GM23338 (cell line): Measurements from ENCODE around the gene PHLDB3. TPM values are rescaled to one million over a fixed set of nuclear protein-coding genes. Genes with fewer than 3 reads are reported as not detected.

Source experiments
- ATAC-seq: fragments of 200-7000 bp; cut with Tn5 transposase; 3 replicates; pipeline ENCODE4 v1.9.1; 2020
- DNase-seq: peaks from one replicate; pipeline ENCODE4 v3.0.0-alpha.2; 2015; ENCODE audit warnings: low spot score
- H2AFZ ChIP-seq: fragments of 200-600 bp; sonication (generic); 2 replicates; pipeline ENCODE4 v1.8.0; 2016; ENCODE audit warnings: antibody characterized with exemption, mild to moderate bottlenecking, moderate library complexity
- H3F3A ChIP-seq: fragments of 200-600 bp; sonication (generic); replicated peaks from 2 replicates; pipeline ENCODE4 v1.8.0; 2017; ENCODE audit warnings: antibody characterized with exemption, mixed run types, low read depth
- H3K27ac ChIP-seq: fragments of 200-600 bp; sonication (generic); 2 replicates; pipeline ENCODE4 v1.6.1; 2016; ENCODE audit warnings: low read depth
- H3K27me3 ChIP-seq: fragments of 200-600 bp; sonication (generic); 2 replicates; pipeline ENCODE4 v1.8.0; 2016; ENCODE audit warnings: mild to moderate bottlenecking, mixed run types, moderate library complexity; ENCODE audit not compliant: insufficient read depth
- H3K36me3 ChIP-seq: fragments of 200-600 bp; sonication (generic); 2 replicates; pipeline ENCODE4 v1.8.0; 2016; ENCODE audit warnings: mild to moderate bottlenecking; ENCODE audit not compliant: insufficient read depth
- H3K4me1 ChIP-seq: fragments of 200-600 bp; sonication (generic); 2 replicates; pipeline ENCODE4 v1.8.0; 2016; ENCODE audit warnings: mild to moderate bottlenecking, moderate library complexity; ENCODE audit not compliant: insufficient read depth
- H3K4me2 ChIP-seq: fragments of 200-600 bp; sonication (generic); 2 replicates; pipeline ENCODE4 v1.7.1; 2017; ENCODE audit warnings: mixed run types
- H3K4me3 ChIP-seq: fragments of 200-600 bp; sonication (generic); 2 replicates; pipeline ENCODE4 v1.6.1; 2016; ENCODE audit warnings: mixed run types
- H3K79me2 ChIP-seq: fragments of 200-600 bp; sonication (generic); replicated peaks from 2 replicates; pipeline ENCODE4 v1.8.0; 2017; ENCODE audit warnings: mild to moderate bottlenecking; ENCODE audit not compliant: insufficient read depth
- H3K9me2 ChIP-seq: fragments of 200-600 bp; sonication (generic); 2 replicates; pipeline ENCODE4 v1.8.0; 2017; ENCODE audit not compliant: insufficient read depth
- H4K20me1 ChIP-seq: fragments of 200-600 bp; sonication (generic); replicated peaks from 2 replicates; pipeline ENCODE4 v1.8.0; 2017; ENCODE audit warnings: mild to moderate bottlenecking; ENCODE audit not compliant: insufficient read depth
- H3K27ac Mint-ChIP-seq: 2 replicates; pipeline ENCODE4 v1.8.0; 2020; ENCODE audit warnings: inconsistent platforms, mild to moderate bottlenecking, moderate library complexity, mixed read lengths
- H3K27me3 Mint-ChIP-seq: 3 replicates; pipeline ENCODE4 v1.8.0; 2022; ENCODE audit warnings: low read depth, mild to moderate bottlenecking, moderate library complexity, mixed read lengths, inconsistent platforms; ENCODE audit not compliant: insufficient read depth, poor library complexity
- H3K36me3 Mint-ChIP-seq: 3 replicates; pipeline ENCODE4 v1.8.0; 2021; ENCODE audit warnings: low read depth, mild to moderate bottlenecking, inconsistent platforms, moderate library complexity, mixed read lengths
- H3K4me1 Mint-ChIP-seq: 3 replicates; pipeline ENCODE4 v1.8.0; 2020; ENCODE audit warnings: mild to moderate bottlenecking, inconsistent platforms, mixed read lengths
- H3K4me3 Mint-ChIP-seq: 3 replicates; pipeline ENCODE4 v1.8.0; 2021; ENCODE audit warnings: moderate library complexity, mild to moderate bottlenecking, inconsistent platforms, mixed read lengths
- H3K9me3 Mint-ChIP-seq: 3 replicates; pipeline ENCODE4 v1.8.0; 2020; ENCODE audit warnings: moderate library complexity, mild to moderate bottlenecking, inconsistent platforms, mixed read lengths
- CREB1 ChIP-seq: fragments of 250-450 bp; sonication (Bioruptor Pico); IDR thresholded peaks from 2 replicates; pipeline ENCODE4 v1.5.0; 2020; ENCODE audit warnings: low read depth, mild to moderate bottlenecking, moderate library complexity
- EZH2phosphoT487 ChIP-seq: fragments of 200-600 bp; sonication (generic); IDR thresholded peaks from one replicate; pipeline ENCODE4 v1.8.1; 2018; ENCODE audit warnings: antibody characterized with exemption; ENCODE audit not compliant: unreplicated experiment
- JUNB ChIP-seq: IDR thresholded peaks from one replicate; pipeline ENCODE4 v1.6.1; 2016; ENCODE audit warnings: antibody characterized with exemption; ENCODE audit not compliant: unreplicated experiment
- NANOG ChIP-seq: IDR thresholded peaks from 2 replicates; pipeline ENCODE4 v1.6.1; 2016; ENCODE audit warnings: antibody characterized with exemption, borderline replicate concordance
- POLR2AphosphoS5 ChIP-seq: IDR thresholded peaks from 2 replicates; pipeline ENCODE4 v1.6.1; 2016; ENCODE audit warnings: antibody characterized with exemption, low read depth
- STAT1 ChIP-seq: IDR thresholded peaks from one replicate; pipeline ENCODE4 v1.6.1; 2016; ENCODE audit warnings: antibody characterized with exemption; ENCODE audit not compliant: unreplicated experiment
- ZNF114 ChIP-seq: fragments of 250-450 bp; sonication (Bioruptor Pico); IDR thresholded peaks from 2 replicates; pipeline ENCODE4 v1.5.0; 2020; ENCODE audit warnings: mild to moderate bottlenecking, moderate library complexity
- ZNF331 ChIP-seq: fragments of 250-450 bp; sonication (Bioruptor Pico); IDR thresholded peaks from 2 replicates; pipeline ENCODE4 v1.5.0; 2020; ENCODE audit warnings: low read depth, mild to moderate bottlenecking, moderate library complexity
- polyA plus RNA-seq: library from polyadenylated mRNA; unstranded; fragments of >200 nt; fragmentation: Nextera tagmentation; extraction: Ambion mirVana; gene quantifications from 2 replicates; pipeline ENCODE4 v1.2.1, GENCODE V29; 2016
- total RNA-seq: library from RNA; depleted of rRNA; stranded (reverse); fragments of >200 nt; shearing (Covaris generic); gene quantifications from 2 replicates; pipeline ENCODE4 v1.2.3, GENCODE V29; 2014
- TF ChIP-seq, protein P1 (sequence below): IDR thresholded peaks from 2 replicates; pipeline ENCODE4 v1.6.1; 2016; ENCODE audit warnings: antibody characterized with exemption
- TF ChIP-seq, protein P2 (sequence below): IDR thresholded peaks from one replicate; pipeline ENCODE4 v1.6.1; 2018; ENCODE audit warnings: antibody characterized with exemption; ENCODE audit not compliant: unreplicated experiment
- TF ChIP-seq, protein P3 (sequence below): fragments of 250-450 bp; sonication (Bioruptor Pico); IDR thresholded peaks from 2 replicates; pipeline ENCODE4 v1.5.0; 2020; ENCODE audit warnings: mild to moderate bottlenecking, moderate library complexity
- TF ChIP-seq, protein P4 (sequence below), 2 experiments: fragments of 200-600 bp in 1 of 2; sonication (generic) in 1 of 2; conservative IDR thresholded peaks; 2 replicates each; pipeline versions ENCODE4 v1.5.1 to v1.6.1; 2016 to 2017; ENCODE audit warnings: antibody characterized with exemption in 2 of 2, low read depth in 2 of 2, mild to moderate bottlenecking in 2 of 2, moderate library complexity in 1 of 2

Gene PHLDB3
- total and polyA plus RNA-seq, 2 experiments from 2014 or later: 6.3 to 15.4 TPM

GRCh38 chr19:43518051-43518450 is 13.5 kb upstream of the PHLDB3 start:
- no peak for DNase-seq
- TF ChIP-seq ZNF331: no peak
- TF ChIP-seq ZNF114: no peak
- no peak for TF ChIP-seq STAT1
- TF ChIP-seq, protein P1, sequence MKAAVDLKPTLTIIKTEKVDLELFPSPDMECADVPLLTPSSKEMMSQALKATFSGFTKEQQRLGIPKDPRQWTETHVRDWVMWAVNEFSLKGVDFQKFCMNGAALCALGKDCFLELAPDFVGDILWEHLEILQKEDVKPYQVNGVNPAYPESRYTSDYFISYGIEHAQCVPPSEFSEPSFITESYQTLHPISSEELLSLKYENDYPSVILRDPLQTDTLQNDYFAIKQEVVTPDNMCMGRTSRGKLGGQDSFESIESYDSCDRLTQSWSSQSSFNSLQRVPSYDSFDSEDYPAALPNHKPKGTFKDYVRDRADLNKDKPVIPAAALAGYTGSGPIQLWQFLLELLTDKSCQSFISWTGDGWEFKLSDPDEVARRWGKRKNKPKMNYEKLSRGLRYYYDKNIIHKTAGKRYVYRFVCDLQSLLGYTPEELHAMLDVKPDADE: no peak
- no peak for TF ChIP-seq CREB1 (CRISPR knock-in tag)
- no peak for TF ChIP-seq POLR2AphosphoS5
- TF ChIP-seq EZH2phosphoT487: no peak
- TF ChIP-seq, protein P2, sequence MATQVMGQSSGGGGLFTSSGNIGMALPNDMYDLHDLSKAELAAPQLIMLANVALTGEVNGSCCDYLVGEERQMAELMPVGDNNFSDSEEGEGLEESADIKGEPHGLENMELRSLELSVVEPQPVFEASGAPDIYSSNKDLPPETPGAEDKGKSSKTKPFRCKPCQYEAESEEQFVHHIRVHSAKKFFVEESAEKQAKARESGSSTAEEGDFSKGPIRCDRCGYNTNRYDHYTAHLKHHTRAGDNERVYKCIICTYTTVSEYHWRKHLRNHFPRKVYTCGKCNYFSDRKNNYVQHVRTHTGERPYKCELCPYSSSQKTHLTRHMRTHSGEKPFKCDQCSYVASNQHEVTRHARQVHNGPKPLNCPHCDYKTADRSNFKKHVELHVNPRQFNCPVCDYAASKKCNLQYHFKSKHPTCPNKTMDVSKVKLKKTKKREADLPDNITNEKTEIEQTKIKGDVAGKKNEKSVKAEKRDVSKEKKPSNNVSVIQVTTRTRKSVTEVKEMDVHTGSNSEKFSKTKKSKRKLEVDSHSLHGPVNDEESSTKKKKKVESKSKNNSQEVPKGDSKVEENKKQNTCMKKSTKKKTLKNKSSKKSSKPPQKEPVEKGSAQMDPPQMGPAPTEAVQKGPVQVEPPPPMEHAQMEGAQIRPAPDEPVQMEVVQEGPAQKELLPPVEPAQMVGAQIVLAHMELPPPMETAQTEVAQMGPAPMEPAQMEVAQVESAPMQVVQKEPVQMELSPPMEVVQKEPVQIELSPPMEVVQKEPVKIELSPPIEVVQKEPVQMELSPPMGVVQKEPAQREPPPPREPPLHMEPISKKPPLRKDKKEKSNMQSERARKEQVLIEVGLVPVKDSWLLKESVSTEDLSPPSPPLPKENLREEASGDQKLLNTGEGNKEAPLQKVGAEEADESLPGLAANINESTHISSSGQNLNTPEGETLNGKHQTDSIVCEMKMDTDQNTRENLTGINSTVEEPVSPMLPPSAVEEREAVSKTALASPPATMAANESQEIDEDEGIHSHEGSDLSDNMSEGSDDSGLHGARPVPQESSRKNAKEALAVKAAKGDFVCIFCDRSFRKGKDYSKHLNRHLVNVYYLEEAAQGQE: no peak
- TF ChIP-seq, protein P3, sequence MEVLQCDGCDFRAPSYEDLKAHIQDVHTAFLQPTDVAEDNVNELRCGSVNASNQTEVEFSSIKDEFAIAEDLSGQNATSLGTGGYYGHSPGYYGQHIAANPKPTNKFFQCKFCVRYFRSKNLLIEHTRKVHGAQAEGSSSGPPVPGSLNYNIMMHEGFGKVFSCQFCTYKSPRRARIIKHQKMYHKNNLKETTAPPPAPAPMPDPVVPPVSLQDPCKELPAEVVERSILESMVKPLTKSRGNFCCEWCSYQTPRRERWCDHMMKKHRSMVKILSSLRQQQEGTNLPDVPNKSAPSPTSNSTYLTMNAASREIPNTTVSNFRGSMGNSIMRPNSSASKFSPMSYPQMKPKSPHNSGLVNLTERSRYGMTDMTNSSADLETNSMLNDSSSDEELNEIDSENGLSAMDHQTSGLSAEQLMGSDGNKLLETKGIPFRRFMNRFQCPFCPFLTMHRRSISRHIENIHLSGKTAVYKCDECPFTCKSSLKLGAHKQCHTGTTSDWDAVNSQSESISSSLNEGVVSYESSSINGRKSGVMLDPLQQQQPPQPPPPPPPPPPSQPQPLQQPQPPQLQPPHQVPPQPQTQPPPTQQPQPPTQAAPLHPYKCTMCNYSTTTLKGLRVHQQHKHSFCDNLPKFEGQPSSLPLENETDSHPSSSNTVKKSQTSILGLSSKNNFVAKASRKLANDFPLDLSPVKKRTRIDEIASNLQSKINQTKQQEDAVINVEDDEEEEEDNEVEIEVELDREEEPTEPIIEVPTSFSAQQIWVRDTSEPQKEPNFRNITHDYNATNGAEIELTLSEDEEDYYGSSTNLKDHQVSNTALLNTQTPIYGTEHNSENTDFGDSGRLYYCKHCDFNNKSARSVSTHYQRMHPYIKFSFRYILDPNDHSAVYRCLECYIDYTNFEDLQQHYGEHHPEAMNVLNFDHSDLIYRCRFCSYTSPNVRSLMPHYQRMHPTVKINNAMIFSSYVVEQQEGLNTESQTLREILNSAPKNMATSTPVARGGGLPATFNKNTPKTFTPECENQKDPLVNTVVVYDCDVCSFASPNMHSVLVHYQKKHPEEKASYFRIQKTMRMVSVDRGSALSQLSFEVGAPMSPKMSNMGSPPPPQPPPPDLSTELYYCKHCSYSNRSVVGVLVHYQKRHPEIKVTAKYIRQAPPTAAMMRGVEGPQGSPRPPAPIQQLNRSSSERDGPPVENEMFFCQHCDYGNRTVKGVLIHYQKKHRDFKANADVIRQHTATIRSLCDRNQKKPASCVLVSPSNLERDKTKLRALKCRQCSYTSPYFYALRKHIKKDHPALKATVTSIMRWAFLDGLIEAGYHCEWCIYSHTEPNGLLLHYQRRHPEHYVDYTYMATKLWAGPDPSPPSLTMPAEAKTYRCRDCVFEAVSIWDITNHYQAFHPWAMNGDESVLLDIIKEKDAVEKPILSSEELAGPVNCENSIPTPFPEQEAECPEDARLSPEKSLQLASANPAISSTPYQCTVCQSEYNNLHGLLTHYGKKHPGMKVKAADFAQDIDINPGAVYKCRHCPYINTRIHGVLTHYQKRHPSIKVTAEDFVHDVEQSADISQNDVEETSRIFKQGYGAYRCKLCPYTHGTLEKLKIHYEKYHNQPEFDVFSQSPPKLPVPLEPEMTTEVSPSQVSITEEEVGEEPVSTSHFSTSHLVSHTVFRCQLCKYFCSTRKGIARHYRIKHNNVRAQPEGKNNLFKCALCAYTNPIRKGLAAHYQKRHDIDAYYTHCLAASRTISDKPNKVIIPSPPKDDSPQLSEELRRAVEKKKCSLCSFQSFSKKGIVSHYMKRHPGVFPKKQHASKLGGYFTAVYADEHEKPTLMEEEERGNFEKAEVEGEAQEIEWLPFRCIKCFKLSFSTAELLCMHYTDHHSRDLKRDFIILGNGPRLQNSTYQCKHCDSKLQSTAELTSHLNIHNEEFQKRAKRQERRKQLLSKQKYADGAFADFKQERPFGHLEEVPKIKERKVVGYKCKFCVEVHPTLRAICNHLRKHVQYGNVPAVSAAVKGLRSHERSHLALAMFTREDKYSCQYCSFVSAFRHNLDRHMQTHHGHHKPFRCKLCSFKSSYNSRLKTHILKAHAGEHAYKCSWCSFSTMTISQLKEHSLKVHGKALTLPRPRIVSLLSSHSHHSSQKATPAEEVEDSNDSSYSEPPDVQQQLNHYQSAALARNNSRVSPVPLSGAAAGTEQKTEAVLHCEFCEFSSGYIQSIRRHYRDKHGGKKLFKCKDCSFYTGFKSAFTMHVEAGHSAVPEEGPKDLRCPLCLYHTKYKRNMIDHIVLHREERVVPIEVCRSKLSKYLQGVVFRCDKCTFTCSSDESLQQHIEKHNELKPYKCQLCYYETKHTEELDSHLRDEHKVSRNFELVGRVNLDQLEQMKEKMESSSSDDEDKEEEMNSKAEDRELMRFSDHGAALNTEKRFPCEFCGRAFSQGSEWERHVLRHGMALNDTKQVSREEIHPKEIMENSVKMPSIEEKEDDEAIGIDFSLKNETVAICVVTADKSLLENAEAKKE (CRISPR knock-in tag): no peak
- TF ChIP-seq, protein P4, sequence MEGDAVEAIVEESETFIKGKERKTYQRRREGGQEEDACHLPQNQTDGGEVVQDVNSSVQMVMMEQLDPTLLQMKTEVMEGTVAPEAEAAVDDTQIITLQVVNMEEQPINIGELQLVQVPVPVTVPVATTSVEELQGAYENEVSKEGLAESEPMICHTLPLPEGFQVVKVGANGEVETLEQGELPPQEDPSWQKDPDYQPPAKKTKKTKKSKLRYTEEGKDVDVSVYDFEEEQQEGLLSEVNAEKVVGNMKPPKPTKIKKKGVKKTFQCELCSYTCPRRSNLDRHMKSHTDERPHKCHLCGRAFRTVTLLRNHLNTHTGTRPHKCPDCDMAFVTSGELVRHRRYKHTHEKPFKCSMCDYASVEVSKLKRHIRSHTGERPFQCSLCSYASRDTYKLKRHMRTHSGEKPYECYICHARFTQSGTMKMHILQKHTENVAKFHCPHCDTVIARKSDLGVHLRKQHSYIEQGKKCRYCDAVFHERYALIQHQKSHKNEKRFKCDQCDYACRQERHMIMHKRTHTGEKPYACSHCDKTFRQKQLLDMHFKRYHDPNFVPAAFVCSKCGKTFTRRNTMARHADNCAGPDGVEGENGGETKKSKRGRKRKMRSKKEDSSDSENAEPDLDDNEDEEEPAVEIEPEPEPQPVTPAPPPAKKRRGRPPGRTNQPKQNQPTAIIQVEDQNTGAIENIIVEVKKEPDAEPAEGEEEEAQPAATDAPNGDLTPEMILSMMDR (conservative IDR thresholded peaks at IDR 0.05; ENCODE audit: low read depth in 2 of 2): no peak
- no peak for TF ChIP-seq NANOG
- no peak for TF ChIP-seq JUNB
- Mint-ChIP-seq H3K27ac (no peak overlapping the region), H3K27me3 (peaks cover 2% of the 10 kb centered on the region), H3K9me3 (peaks cover 1% of the 10 kb centered on the region; the same call in 1 of the 3 replicates), H3K4me3 (no peak overlapping the region), H3K4me1 (peaks cover 4% of the 10 kb centered on the region; the same call in 2 of the 3 replicates), H3K36me3 (peaks cover 12% of the 10 kb centered on the region; the same call in 2 of the 3 replicates)
- no peaks in the 10 kb centered on the region for H3K4me1 ChIP-seq
- no peaks in the 10 kb centered on the region for H3K79me2 ChIP-seq
- H3K4me2 ChIP-seq: no peak overlapping the region
- no peak overlapping the region for H3K4me3 ChIP-seq
- no peak overlapping the region for H3K27ac ChIP-seq
- H3K9me2 ChIP-seq: no peaks in the 10 kb centered on the region
- no peaks in the 10 kb centered on the region for H3F3A ChIP-seq
- no peaks in the 10 kb centered on the region; the same call in 1 of the 2 replicates for H4K20me1 ChIP-seq
- H3K36me3 ChIP-seq: no peaks in the 10 kb centered on the region
- no peak for ATAC-seq
- H2AFZ ChIP-seq: no peak overlapping the region
- no peaks in the 10 kb centered on the region for H3K27me3 ChIP-seq
